Osteoblast (primary cell): Measurements from ENCODE around the gene AFG3L2. TPM values are rescaled to one million over a fixed set of nuclear protein-coding genes. Genes with fewer than 3 reads are reported as not detected.

ENCODE experiments used
- DNase-seq: peaks from one replicate; pipeline ENCODE4 v3.0.0; 2011; ENCODE audit warnings: low spot score, mixed read lengths; ENCODE audit not compliant: insufficient read length; ENCODE audit errors: missing footprints
- H2AFZ ChIP-seq: 2 replicates; pipeline ENCODE4 v1.6.0; 2011; ENCODE audit warnings: mild to moderate bottlenecking, low read length
- H3K27ac ChIP-seq: 2 replicates; pipeline ENCODE4 v1.5.1; 2011; ENCODE audit warnings: mild to moderate bottlenecking, low read depth, low read length, moderate library complexity
- H3K27me3 ChIP-seq: 2 replicates; pipeline ENCODE4 v1.6.0; 2012; ENCODE audit warnings: mild to moderate bottlenecking, control low read depth, inconsistent platforms, low read length, moderate library complexity; ENCODE audit not compliant: insufficient read depth
- H3K36me3 ChIP-seq: 2 replicates; pipeline ENCODE4 v1.5.1; 2011; ENCODE audit warnings: mild to moderate bottlenecking, low read length, control low read depth, moderate library complexity; ENCODE audit not compliant: insufficient read depth
- H3K4me1 ChIP-seq: 2 replicates; pipeline ENCODE4 v1.5.1; 2011; ENCODE audit warnings: mild to moderate bottlenecking, low read length, control low read depth, moderate library complexity; ENCODE audit not compliant: insufficient read depth
- H3K4me2 ChIP-seq: 2 replicates; pipeline ENCODE4 v1.6.0; 2011; ENCODE audit warnings: mild to moderate bottlenecking, low read length; ENCODE audit not compliant: insufficient read depth
- H3K4me3 ChIP-seq: fragments of 200-600 bp; sonication (generic); 3 replicates; pipeline ENCODE4 v1.5.1; 2012; ENCODE audit warnings: mild to moderate bottlenecking, low read length, inconsistent platforms; ENCODE audit not compliant: insufficient read depth
- H3K79me2 ChIP-seq: 2 replicates; pipeline ENCODE4 v1.6.0; 2012; ENCODE audit warnings: mild to moderate bottlenecking, low read length, control low read depth, inconsistent platforms; ENCODE audit not compliant: insufficient read depth
- H3K9me3 ChIP-seq: 2 replicates; pipeline ENCODE4 v1.5.1; 2011; ENCODE audit warnings: low read depth, low read length, control low read depth
- H4K20me1 ChIP-seq: 2 replicates; pipeline ENCODE4 v1.6.0; 2012; ENCODE audit warnings: mild to moderate bottlenecking, low read length, control low read depth; ENCODE audit not compliant: insufficient read depth
- CTCF ChIP-seq: IDR thresholded peaks from 2 replicates; pipeline ENCODE4 v1.5.1; 2011; ENCODE audit warnings: mild to moderate bottlenecking, low read depth, low read length, moderate library complexity; ENCODE audit errors: extremely low read depth
- total RNA-seq: library from RNA; depleted of rRNA; stranded (reverse); fragments of >200 nt; gene quantifications from 2 replicates; pipeline ENCODE4 v1.2.3, GENCODE V29; 2012

AFG3L2 gene
- total RNA-seq, 1 donor: 65.5 TPM

GRCh38 chr18:12409469-12409868 is 32.4 kb upstream of the AFG3L2 start:
- Histone ChIP-seq H3K4me1 (peaks cover 10% of the 10 kb centered on the region), H3K4me3 (no peak overlapping the region), H3K4me2 (peak overlapping the region; percentile 98), H3K27me3 (no peaks in the 10 kb centered on the region), H3K36me3 (no peaks in the 10 kb centered on the region), H3K27ac (peak overlapping the region; percentile 15), H2AFZ (no peak overlapping the region), H4K20me1 (peaks cover 7% of the 10 kb centered on the region), H3K9me3 (no peaks in the 10 kb centered on the region), H3K79me2 (peaks cover 46% of the 10 kb centered on the region)
- DNase-seq: peak; percentile 87
- no peak for TF ChIP-seq CTCF

DNA sequence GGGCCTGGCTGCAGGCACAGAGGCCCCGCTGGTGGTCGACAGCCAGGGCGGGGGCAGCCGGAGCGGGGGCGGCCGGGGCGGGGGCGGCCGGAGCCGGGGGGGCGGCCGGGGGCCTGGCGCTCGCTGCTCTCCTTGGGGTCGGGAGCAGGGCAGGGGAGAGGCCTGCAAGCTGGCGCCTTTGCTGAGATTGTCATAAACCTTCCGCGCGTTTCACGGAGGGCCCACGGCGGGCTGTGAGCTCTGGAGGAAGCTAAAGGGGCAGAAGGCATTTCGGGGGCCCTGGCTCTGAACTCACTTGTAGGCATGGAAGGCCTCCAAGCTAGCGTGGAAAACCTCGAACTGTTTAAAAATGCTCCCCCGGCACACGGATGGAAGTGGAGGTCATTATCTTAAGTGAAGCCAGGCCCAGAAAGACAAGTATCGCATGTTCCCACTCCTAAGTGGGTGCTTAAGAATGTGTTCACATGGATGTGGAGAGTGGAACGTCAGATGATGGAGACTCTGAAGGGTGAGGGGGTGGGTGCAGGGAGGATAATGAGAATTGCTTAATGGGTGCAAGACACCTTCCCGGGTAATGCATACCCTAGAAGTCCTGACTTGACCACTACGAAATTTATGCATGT is 31.3 kb upstream of the AFG3L2 start:
- peaks cover 42% of the 10 kb centered on the region for H3K79me2 ChIP-seq
- peaks cover 18% of the 10 kb centered on the region for H3K4me1 ChIP-seq
- peak overlapping the region; percentile 98 for H3K4me2 ChIP-seq
- DNase-seq: peak; percentile 31
- no peaks in the 10 kb centered on the region for H3K27me3 ChIP-seq
- no peaks in the 10 kb centered on the region for H3K9me3 ChIP-seq
- peaks cover 7% of the 10 kb centered on the region for H4K20me1 ChIP-seq
- peak overlapping the region; percentile 93 for H2AFZ ChIP-seq
- TF ChIP-seq CTCF: no peak
- H3K4me3 ChIP-seq: peak overlapping the region; percentile 86
- H3K36me3 ChIP-seq: no peaks in the 10 kb centered on the region
- H3K27ac ChIP-seq: peak overlapping the region; percentile 86

DNA sequence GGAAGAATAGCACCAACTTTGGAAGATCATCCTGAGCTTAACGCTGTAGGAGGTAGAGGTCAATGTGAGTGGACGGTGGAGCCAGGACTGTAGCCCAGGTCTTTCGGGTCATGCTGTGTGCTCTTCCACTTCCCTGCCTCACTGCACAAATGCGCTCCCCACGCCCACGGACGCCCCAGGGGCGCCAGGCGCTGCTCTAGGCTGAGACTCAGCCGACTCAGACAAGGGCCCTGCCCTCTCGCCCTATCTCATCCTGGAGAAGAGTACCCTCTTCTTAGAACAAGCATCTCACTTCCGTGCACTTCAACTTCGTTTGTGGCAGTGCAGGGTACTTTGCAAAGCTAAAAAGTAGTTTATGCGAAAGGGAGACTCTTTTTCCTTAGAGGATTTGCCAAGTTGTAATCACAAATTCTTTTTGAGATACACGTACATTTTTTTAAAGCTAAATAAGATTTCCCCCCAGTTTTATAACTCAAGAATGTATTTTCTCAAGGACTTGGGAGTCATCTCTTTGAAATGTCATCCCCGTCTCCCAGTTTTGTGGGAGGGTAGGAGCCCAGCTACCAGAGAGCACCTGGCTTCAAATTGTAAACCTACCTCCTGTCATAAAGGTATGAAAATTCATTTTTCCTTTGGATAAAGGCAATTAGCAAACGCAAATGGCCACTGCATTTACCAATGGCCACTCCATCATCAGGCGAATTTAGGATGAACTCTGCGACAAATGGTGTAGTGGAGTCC is 29.5 kb upstream of the AFG3L2 start:
- TF ChIP-seq CTCF: no peak
- Histone ChIP-seq H3K4me3 (no peak overlapping the region), H4K20me1 (peaks cover 7% of the 10 kb centered on the region), H3K4me1 (peaks cover 22% of the 10 kb centered on the region), H3K27me3 (no peaks in the 10 kb centered on the region), H2AFZ (no peak overlapping the region), H3K9me3 (no peaks in the 10 kb centered on the region), H3K36me3 (no peaks in the 10 kb centered on the region), H3K4me2 (no peak overlapping the region), H3K27ac (no peak overlapping the region), H3K79me2 (peaks cover 30% of the 10 kb centered on the region)
- DNase-seq: peak; percentile 34

DNA sequence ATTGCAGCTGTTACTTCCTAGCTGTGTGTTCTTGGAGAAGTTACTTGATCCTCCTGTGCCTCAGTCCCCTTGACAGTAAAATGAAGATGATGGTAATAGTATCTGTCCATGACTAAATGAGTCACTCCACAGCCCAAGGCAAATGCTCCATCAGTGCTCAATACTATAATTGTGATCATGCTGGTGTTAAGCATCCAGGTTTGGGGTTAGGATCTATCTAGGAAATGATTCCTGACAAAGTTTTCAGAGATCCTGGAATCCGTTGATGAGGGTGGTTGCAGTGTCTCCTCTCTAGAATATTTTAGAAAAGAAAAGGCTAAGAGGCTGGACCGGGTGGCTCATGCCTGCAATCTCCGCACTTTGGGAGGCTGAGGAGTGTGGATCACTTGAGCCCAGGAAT is 28.0 kb upstream of the AFG3L2 start:
- no peaks in the 10 kb centered on the region for H3K9me3 ChIP-seq
- peaks cover 18% of the 10 kb centered on the region for H3K79me2 ChIP-seq
- no peaks in the 10 kb centered on the region for H3K27me3 ChIP-seq
- no peak overlapping the region for H2AFZ ChIP-seq
- no peaks in the 10 kb centered on the region for H3K36me3 ChIP-seq
- peaks cover 22% of the 10 kb centered on the region for H3K4me1 ChIP-seq
- TF ChIP-seq CTCF: no peak
- peaks cover 5% of the 10 kb centered on the region for H4K20me1 ChIP-seq
- H3K27ac ChIP-seq: no peak overlapping the region
- DNase-seq: no peak
- H3K4me2 ChIP-seq: no peak overlapping the region
- no peak overlapping the region for H3K4me3 ChIP-seq
